A673 (cell line): ENCODE measurements around the gene GOLPH3.

Experiments used
- CTCF ChIP-seq: fragments of 300-800, 200-600 bp; sonication (generic); conservative IDR thresholded peaks from 2 replicates; pipeline ENCODE4 v1.5.1; 2017; ENCODE audit warnings: low read depth, mild to moderate bottlenecking, antibody characterized with exemption, low read length, moderate library complexity, mixed read lengths
- EZH2 ChIP-seq: fragments of 200-600 bp; sonication (generic); IDR thresholded peaks from 2 replicates; pipeline ENCODE4 v1.6.1; 2017; ENCODE audit warnings: borderline replicate concordance, low read depth, mild to moderate bottlenecking, mixed read lengths, antibody characterized with exemption, low read length; ENCODE audit not compliant: poor library complexity, severe bottlenecking

- TF ChIP-seq CTCF (no peak), EZH2 (no peak)
Observed at GRCh38 chr5:32153723-32154122, 20.4 kb downstream of the GOLPH3 start.
